Mucosa of descending colon (tissue), 3 donors: ENCODE results near the gene SERTM1. TPM values are rescaled to one million over a fixed set of nuclear protein-coding genes. Genes with fewer than 3 reads are reported as not detected.

Experiments
- ATAC-seq: fragments of 200-7000 bp; cut with Tn5 transposase; one replicate; pipeline ENCODE4 v1.9.1; 2020; ENCODE audit warnings: mild to moderate bottlenecking, moderate library complexity
- DNase-seq, 3 donors: peaks; one replicate each; pipeline ENCODE4 v3.0.0-alpha.2; 2020
- H3K36me3 ChIP-seq: fragments of 200-600 bp; one replicate; pipeline ENCODE4 v1.8.0; 2021; ENCODE audit warnings: low read depth, mild to moderate bottlenecking
- H3K4me1 ChIP-seq: fragments of 200-600 bp; one replicate; pipeline ENCODE4 v1.8.0; 2021; ENCODE audit warnings: low read depth, mild to moderate bottlenecking
- H3K4me3 ChIP-seq: fragments of 200-600 bp; one replicate; pipeline ENCODE4 v1.8.0; 2021; ENCODE audit warnings: mild to moderate bottlenecking
- H3K9me3 ChIP-seq: fragments of 200-600 bp; one replicate; pipeline ENCODE4 v1.8.0; 2021; ENCODE audit warnings: mild to moderate bottlenecking
- CTCF ChIP-seq: fragments of 200-600 bp; IDR thresholded peaks from one replicate; pipeline ENCODE4 v1.8.0; 2022; ENCODE audit warnings: antibody characterized with exemption, mild to moderate bottlenecking
- intact Hi-C, 2 donors: fragments of 100-400 bp; cut with DNase I in 1 of 2; cut with micrococcal nuclease in 1 of 2; formaldehyde crosslinking; loops; one replicate each; pipeline versions ENCODE4 v1.11.0 to v1.11.1; 2022; cut with DNase I, micrococcal nuclease
- total RNA-seq, 3 donors: library from RNA; stranded (reverse); fragmentation: NEBNext Ultra II Directional in 2 of 3; extraction: Animal tissue kit (Norgen Biotek cat#: 25700) in 2 of 3; gene quantifications; one replicate each; pipeline versions ENCODE4 v1.2.1 to v1.2.4, GENCODE V29; 2021 to 2023
- donor health status: DM: no; HTN: no; CAD: no; lungs with moderate emphysema.
- donor health status: DM: no; HTN: no; CAD: no.
- donor health status: DM: no; HTN: yes; CAD: no.

The SERTM1 gene
- total RNA-seq, 3 donors from 2014 or later, result 0.76 TPM; not detected in 2

GRCh38 chr13:36717966-36718545 is 44.2 kb downstream of the SERTM1 start:
- DNase-seq (no peak), ATAC-seq (no peak)
- intact Hi-C loops, result no loop called here
- Histone ChIP-seq H3K4me3 (no peak overlapping the region), H3K36me3 (no peaks in the 10 kb centered on the region), H3K9me3 (no peaks in the 10 kb centered on the region), H3K4me1 (no peaks in the 10 kb centered on the region)
- no peak for TF ChIP-seq CTCF

GRCh38 chr13:36718686-36719085 is 44.9 kb downstream of the SERTM1 start:
- ATAC-seq (no peak), DNase-seq (no peak)
- H3K4me3 ChIP-seq, result no peak overlapping the region
- no peaks in the 10 kb centered on the region for H3K36me3 ChIP-seq
- H3K4me1 ChIP-seq, result no peaks in the 10 kb centered on the region
- intact Hi-C loops, result no loop called here
- TF ChIP-seq CTCF, result no peak
- no peaks in the 10 kb centered on the region for H3K9me3 ChIP-seq

DNA sequence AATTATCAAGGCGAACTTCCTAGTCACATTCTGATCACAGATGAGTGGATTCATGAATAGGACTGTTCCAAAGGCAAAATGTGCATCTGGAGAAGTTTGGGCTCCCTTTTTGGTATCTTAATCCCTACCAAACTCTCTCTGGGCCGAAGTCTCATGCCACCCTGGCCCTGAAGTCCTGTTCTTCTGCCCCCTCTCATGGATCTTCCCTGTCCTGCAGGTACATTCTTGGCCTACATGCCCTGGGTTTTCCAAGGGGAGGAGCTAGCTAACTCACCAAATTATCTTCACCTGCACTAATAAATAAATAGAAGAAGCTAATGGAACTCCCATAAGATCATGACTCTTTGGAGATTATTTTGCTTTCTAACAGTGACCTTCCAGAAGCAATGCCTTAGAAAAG is 50.3 kb downstream of the SERTM1 start:
- no peak for DNase-seq
- Histone ChIP-seq H3K36me3 (no peaks in the 10 kb centered on the region), H3K4me1 (no peaks in the 10 kb centered on the region), H3K9me3 (no peaks in the 10 kb centered on the region), H3K4me3 (no peak overlapping the region)
- no peak for ATAC-seq
- no peak for TF ChIP-seq CTCF
- intact Hi-C loops, result no loop called here

DNA sequence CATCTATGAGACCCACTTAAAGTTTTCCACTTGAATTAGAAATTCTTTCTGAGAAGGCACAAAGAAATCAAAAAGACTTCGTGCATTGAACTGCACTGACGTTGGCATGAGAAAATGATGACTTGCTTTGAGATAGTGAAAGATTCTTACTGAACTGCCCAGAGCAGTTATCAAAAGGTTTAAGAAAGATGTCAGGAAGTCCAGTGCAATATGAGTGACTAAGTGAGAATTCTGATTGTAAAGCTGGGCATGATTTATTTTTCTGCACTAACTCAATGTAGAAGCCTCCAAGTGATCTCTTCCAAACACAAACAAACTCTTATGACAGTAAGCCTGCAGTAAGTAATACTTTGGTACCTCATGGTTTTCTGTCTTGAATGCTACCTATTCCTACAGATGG is 52.1 kb downstream of the SERTM1 start:
- DNase-seq (no peak), ATAC-seq (no peak)
- H3K9me3 ChIP-seq, result no peaks in the 10 kb centered on the region
- H3K4me3 ChIP-seq, result no peak overlapping the region
- intact Hi-C loops, result no loop called here
- no peak for TF ChIP-seq CTCF
- H3K36me3 ChIP-seq, result no peaks in the 10 kb centered on the region
- no peaks in the 10 kb centered on the region for H3K4me1 ChIP-seq

GRCh38 chr13:36728006-36728405 is 54.2 kb downstream of the SERTM1 start:
- Histone ChIP-seq H3K36me3 (no peaks in the 10 kb centered on the region), H3K9me3 (no peaks in the 10 kb centered on the region), H3K4me3 (no peak overlapping the region), H3K4me1 (no peaks in the 10 kb centered on the region)
- DNase-seq, result no peak
- ATAC-seq, result no peak
- TF ChIP-seq CTCF, result no peak
- intact Hi-C loops, result no loop called here
